Retinal pigment epithelial cell (primary cell): ENCODE results near the gene KRT76.

Experiments
- DNase-seq: peaks from one replicate; pipeline ENCODE4 v3.0.0-alpha.2; 2010; ENCODE audit warnings: low read depth
- H3K4me3 ChIP-seq: 2 replicates; pipeline ENCODE4 v1.5.1; 2011; ENCODE audit warnings: mild to moderate bottlenecking, low read length, control low read depth, moderate library complexity
- TF ChIP-seq, protein P1 (sequence below): conservative IDR thresholded peaks from 2 replicates; pipeline ENCODE4 v1.5.1; 2011; ENCODE audit warnings: low read depth, low read length, control low read depth, inconsistent platforms

Gene KRT76

DNA sequence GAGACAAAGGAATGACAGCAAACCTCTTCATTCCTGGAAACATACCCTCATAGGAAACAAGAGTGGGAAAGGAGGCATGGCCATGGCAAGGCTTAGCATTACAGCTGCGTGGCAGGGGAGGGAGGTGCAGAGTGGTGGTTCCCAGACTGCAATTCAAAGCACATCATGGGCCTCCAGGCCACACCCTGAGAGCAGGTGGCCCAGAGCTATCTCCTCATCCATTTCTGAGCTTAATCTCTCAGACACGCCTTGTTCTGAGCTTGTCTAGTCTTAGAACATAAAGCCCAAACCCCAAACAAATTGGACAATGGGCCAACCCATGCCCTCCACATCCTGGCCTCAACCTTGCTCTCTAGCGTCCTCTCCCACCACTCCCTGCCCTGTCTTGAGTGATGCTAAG is 24.6 kb upstream of the KRT76 start:
- TF ChIP-seq, protein P1, sequence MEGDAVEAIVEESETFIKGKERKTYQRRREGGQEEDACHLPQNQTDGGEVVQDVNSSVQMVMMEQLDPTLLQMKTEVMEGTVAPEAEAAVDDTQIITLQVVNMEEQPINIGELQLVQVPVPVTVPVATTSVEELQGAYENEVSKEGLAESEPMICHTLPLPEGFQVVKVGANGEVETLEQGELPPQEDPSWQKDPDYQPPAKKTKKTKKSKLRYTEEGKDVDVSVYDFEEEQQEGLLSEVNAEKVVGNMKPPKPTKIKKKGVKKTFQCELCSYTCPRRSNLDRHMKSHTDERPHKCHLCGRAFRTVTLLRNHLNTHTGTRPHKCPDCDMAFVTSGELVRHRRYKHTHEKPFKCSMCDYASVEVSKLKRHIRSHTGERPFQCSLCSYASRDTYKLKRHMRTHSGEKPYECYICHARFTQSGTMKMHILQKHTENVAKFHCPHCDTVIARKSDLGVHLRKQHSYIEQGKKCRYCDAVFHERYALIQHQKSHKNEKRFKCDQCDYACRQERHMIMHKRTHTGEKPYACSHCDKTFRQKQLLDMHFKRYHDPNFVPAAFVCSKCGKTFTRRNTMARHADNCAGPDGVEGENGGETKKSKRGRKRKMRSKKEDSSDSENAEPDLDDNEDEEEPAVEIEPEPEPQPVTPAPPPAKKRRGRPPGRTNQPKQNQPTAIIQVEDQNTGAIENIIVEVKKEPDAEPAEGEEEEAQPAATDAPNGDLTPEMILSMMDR: no peak
- H3K4me3 ChIP-seq: no peak overlapping the region
- DNase-seq: no peak

DNA sequence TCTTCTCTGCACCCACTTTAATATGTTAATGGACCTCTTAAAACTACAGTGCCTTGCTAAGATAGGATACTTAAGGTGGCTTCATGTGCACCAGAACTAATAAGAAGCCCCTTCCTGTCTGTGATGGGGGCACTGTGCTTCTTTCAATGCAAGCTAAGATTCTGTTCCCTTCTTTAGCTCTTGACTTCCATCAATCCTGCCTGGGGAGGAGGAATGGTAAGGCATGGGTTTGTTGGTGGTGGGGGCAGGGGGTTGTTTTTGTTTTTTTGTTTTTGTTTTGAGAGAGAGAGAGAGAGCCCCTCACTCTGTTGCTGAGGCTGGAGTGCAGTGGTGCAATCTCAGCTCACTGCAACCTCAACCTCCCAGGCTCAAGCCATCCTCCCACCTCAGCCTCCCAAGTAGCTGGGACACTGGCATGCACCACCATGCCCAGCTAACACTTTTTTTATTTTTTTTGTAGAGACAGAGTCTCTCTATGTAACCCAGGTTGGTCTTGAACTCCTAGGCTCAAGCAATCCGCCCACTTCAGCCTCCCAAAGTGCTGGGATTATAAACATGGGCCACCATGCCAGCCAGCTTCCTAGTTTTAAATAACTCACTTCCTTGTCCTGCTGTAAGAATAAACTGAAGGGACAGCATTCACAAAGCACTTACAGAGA is 23.2 kb upstream of the KRT76 start:
- TF ChIP-seq, protein P1: no peak
- no peak overlapping the region for H3K4me3 ChIP-seq
- DNase-seq: no peak

DNA sequence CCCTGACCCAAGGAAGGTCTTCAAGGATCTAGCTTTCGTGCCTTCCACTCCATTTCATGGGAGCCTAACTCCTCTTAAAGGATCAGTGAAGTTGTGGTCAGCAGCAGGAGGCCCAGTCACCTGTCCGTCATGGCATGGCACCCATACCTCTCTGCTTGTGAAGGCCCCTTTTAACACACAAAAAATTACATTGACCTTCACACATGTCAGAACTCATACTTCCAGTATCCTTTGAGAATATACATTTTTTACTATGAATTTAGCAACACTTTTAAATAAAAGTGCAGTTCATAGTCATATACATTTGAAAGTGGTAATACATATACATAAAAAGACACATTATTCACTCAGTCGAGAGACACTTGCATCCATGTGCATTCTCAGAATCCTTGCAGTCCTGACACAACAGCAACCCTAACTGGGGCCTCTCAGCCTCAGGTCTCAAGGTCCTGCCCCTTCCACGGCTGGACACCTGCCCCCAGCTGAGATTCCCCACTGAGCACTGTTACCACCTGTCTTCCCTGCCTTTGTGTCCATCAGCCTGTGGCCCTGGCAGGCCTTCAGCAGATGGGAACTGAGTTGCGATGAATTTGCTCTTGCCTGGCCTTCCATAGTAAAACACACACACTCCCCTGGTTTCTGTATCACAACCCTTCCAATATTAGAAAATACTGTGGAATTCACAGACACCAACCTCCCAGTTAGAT is 22.5 kb upstream of the KRT76 start:
- DNase-seq: no peak
- no peak overlapping the region for H3K4me3 ChIP-seq
- TF ChIP-seq, protein P1: no peak

DNA sequence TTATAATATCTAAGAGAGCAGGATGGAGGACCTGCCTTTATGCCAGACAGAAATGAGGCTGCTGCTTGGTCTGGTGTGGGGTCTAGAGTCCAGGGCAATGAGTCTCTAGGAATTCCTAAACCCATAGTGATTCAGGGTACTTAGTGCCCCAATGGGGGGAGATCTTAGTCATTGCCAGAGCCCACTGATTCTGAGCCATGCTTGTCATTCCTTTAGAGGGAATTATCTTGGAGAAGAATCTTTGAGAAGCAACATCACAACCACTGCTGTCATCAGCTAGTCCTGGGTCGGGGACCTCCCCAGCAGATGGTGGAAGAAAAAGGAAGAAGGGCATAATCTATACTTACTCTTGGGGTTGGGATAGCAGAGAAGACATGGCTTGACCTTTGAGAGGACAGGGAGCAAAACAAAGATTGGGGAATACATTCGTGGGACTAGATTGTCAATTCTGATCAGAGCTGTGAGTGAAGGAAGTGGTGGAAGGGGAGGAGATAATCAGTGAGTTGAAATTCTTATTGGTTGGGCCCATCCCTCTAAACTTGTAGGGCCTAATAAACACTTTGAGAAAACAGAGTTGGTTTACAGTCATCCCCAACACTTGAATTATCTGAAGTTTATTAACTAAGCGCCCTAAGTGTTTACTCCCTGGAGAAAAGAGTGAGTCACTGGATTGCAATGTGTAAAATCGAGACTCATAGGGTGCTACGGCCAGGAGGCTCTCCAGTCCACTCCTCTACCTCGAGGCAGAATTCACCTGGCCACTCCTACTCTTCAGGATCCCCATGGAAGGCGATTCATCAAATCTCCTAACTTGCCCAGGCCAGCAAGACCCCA is 21.7 kb upstream of the KRT76 start:
- TF ChIP-seq, protein P1: no peak
- no peak for DNase-seq
- no peak overlapping the region for H3K4me3 ChIP-seq

DNA sequence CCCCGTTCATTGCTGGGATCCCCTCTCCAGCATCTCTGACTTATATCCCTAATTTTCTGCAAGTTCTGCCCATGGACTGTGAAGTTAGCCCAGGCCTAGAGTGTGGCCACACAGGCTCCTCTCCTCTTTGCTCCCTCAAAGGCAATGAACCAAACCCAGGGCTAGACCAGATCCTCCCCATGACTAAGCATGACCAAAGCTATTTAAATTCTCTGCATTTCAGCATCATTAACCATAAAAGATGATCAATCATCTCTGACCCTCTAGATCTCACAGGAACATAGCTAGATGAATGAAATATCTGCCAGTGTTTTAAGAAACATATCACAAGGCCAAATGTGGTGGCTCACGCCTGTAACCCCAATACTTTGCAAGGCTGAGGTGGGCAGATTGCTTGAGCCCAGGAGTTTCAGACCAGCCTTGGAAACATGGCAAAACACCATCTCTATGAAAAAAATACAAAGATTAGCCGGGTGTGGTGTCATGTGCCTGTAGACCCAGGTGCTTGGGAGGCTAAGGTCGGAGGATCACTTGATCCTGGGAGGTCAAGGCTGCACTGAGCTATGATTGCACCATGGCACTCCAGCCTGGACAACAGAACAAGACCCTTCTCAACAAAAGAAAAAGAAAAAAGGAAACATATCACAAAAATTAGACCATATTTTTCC is 21.0 kb upstream of the KRT76 start:
- DNase-seq: no peak
- no peak overlapping the region for H3K4me3 ChIP-seq
- TF ChIP-seq, protein P1: no peak

DNA sequence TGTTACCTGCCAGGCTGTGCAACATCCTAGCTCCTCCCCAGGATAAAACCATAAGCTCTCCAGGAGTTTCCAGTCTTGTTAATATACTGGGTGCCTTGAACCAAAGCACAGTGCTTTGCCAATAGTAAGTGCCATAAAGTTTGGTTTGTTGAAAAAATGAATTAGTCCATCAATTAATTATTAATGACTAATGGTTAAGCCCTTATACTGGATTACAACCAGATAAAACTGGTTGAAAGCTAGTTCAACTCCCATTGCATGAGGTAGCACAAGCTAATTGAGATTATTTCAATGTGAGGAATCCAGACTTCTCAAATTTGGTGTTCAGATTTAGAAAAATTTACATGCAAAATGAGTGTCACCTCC is 20.4 kb upstream of the KRT76 start:
- DNase-seq: no peak
- H3K4me3 ChIP-seq: no peak overlapping the region
- TF ChIP-seq, protein P1: no peak
